Gastrocnemius medialis (tissue), 4 donors: Measurements from ENCODE around the gene GJA8.

Experiments
- POLR2A ChIP-seq, 2 donors: fragments of 450-650 bp; IDR thresholded peaks; one replicate each; pipeline ENCODE4 v1.6.1; 2017; ENCODE audit warnings: antibody characterized with exemption in 2 of 2, mild to moderate bottlenecking in 2 of 2, moderate library complexity in 2 of 2
- TF ChIP-seq, protein P1 (sequence below), 5 experiments: fragments of 450-650 bp in 3 of 5; fragments of 200-600 bp in 2 of 5; sonication (generic) in 2 of 5; IDR thresholded peaks in 4 of 5; conservative IDR thresholded peaks in 1 of 5; 1 replicate in 4 of 5; 2 replicates in 1 of 5; pipeline ENCODE4 v1.5.1; 2016 to 2019; ENCODE audit warnings: antibody characterized with exemption in 5 of 5, mild to moderate bottlenecking in 3 of 5, moderate library complexity in 3 of 5

DNA sequence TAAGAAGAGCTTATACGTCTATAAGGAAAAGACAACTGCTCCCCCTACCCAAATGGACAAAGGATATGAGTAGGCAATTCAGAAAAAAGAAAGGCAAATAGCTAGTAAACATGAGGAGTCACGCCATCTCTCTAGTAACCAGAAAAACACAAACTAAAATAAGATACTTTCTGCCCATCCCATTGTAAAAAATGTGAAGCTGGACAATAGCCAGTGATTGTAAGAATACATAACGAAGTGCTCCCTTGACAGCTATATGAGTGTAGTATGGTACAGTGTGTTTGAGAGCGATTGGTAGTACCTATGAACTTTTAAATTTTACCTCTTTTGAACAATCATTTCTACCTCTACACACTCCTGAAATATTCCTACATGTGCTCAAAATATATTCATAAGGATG lies 7.5 kb upstream of the GJA8 start:
- TF ChIP-seq POLR2A (IDR thresholded peaks at IDR 0.05), result no peak
- TF ChIP-seq, protein P1, sequence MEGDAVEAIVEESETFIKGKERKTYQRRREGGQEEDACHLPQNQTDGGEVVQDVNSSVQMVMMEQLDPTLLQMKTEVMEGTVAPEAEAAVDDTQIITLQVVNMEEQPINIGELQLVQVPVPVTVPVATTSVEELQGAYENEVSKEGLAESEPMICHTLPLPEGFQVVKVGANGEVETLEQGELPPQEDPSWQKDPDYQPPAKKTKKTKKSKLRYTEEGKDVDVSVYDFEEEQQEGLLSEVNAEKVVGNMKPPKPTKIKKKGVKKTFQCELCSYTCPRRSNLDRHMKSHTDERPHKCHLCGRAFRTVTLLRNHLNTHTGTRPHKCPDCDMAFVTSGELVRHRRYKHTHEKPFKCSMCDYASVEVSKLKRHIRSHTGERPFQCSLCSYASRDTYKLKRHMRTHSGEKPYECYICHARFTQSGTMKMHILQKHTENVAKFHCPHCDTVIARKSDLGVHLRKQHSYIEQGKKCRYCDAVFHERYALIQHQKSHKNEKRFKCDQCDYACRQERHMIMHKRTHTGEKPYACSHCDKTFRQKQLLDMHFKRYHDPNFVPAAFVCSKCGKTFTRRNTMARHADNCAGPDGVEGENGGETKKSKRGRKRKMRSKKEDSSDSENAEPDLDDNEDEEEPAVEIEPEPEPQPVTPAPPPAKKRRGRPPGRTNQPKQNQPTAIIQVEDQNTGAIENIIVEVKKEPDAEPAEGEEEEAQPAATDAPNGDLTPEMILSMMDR (IDR thresholded peaks at IDR 0.05 in 4 of 5, conservative IDR thresholded peaks at IDR 0.05 in 1 of 5), result no peak
